HG03354 (cell line): Measurements from ENCODE around the gene LRP1B.

ENCODE experiments used
- ATAC-seq: cut with Tn5 transposase; IDR thresholded peaks from one replicate; pipeline ENCODE4 v1.9.1; 2021; ENCODE audit warnings: mild to moderate bottlenecking; ENCODE audit not compliant: unreplicated experiment, poor library complexity, severe bottlenecking

Gene LRP1B

DNA sequence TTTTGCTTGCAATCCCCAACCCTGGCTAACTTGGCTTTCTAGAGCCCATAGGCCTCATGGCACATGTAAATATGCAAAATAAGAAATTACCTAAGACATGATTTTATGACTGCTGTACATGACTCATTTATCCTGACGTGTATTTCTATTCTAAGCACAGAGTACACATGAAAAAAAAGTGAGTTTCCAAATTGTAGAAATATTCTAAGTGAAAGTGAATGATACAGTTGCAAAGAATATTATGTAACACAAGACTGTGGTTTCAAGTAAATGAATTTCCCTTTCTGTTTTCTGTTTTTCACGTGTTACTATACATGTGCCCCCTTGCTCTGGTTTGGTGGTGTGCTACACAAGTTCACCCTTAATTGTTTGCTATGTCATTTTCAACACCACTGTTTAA is 162.4 kb downstream of the LRP1B start:
- no peak for ATAC-seq

GRCh38 chr2:141967980-141968379 is 162.8 kb downstream of the LRP1B start:
- ATAC-seq, result no peak

DNA sequence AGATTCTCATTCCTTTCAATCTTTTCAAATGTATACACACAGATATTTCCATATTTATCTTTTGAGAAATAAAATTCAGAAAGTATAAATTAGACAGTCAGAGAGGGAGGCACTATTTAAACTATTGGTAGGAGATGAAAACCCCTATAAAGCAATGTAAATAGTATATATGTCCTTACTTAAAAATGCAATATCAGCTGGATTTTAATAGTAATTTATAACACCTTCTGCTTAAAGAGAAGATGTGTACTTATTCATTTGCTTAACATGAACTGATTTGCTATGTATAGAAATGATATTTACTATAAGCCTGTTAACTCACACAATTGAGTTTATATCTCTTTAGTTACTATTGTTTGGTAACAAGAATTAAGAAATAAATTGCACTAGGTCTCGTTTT is 163.3 kb downstream of the LRP1B start:
- ATAC-seq, result no peak

DNA sequence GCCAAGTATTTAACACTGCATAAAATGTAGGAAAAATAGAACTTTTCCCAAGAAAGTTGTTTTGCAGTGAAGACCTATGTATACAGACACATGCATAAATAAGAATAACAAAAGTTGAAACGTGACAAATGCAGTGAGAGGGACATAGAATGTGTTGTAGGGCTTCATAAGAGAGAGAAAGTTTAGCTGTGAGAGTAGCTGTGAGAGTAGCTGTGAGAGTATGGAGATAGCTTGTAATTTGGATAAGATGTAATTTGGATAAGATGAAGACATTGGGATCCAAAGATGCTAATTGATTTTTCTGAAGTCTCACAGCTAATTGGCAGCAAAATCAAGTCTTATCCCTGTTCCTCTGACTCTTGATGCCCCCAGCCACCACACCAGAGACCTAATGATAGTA is 170.9 kb downstream of the LRP1B start:
- no peak for ATAC-seq

- ATAC-seq, result no peak
These were observed 171.8 kb downstream of the LRP1B start for GRCh38 chr2:141959016-141959415.

DNA sequence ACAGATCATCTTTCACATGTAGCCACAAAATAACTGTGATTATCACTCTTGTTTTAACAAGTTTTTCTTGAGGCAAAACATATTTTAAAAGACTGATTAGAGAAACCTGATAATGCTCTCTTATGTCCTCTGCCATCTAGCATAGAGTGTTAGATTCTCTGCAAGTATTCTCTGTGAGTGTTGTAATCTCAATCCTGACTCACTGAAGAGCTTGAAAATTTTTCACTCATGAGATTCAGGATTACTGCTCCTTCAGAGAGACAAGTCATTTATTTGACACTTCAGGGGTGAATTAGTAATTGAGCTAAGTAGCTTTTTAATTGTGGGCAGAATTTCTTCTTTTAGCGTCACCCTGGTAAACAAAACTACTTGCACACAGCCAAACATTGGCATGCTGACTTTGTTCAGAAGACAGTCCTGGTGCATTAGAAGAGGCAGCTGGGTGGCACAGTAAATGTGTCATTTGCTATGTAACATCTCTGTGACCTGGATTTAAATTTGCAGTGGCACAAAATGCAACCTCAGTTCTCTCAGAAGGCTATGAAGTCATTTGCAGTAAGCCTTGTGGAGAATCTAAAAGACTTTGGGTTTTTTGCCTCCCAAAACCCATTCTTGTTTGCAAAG is 172.9 kb downstream of the LRP1B start:
- no peak for ATAC-seq

DNA sequence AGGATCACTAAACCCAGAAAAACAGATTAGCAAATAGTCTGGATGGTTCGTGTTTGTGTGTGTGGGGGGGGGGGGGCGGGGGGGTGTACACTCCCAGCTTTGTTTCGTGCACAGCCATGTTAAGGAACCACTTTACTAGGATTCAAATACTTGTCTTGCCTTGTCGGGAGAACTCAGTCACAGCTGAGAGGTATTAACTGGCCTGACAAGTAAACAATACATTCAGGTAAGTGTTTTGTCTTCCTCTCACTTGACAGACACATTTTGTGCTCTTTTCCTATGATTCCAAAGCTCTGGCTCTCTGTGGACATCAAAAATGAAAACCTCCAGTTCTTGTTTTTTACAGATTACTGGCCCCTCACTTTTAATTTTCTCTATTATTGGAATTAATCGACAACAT is 173.5 kb downstream of the LRP1B start:
- ATAC-seq, result no peak

DNA sequence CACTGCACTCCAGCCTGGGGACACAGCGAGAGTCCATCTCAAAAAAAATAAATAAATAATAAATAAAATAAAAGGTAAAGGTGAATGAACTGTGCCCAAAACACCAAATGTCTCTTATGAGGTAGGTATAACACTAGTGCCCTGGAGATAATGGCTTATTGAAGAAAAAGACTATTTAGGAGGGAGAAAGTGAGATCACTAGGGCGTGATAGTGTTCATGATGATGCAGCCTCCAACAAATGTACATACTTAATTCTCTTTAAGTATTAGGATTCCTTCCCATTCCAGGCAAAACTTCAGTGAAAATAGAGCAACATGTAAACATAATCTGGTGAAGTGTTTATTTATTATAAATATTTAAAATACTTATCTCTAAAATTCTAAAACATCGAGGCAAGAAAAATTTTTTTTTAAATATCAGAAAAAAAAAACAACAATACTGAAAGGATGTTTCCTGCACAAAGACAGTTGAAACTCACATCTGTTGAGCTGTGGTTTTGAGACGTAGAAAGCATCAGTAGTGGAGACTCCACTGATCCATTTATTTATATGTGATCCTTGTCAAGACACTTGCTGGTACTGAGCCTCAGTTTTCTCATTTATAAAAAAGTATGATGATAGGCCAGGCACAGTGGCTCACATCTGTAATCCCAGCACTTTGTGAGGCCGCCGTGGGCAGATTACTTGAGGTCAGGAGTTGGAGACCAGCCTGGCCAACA is 183.3 kb downstream of the LRP1B start:
- ATAC-seq, result no peak

- no peak for ATAC-seq
These were observed 184.8 kb downstream of the LRP1B start for GRCh38 chr2:141946016-141946415.

- ATAC-seq, result no peak
These were observed 186.9 kb downstream of the LRP1B start for GRCh38 chr2:141943918-141944317.

GRCh38 chr2:141942006-141942789 is 188.6 kb downstream of the LRP1B start:
- no peak for ATAC-seq

GRCh38 chr2:141941210-141941714 is 189.6 kb downstream of the LRP1B start:
- ATAC-seq, result no peak

DNA sequence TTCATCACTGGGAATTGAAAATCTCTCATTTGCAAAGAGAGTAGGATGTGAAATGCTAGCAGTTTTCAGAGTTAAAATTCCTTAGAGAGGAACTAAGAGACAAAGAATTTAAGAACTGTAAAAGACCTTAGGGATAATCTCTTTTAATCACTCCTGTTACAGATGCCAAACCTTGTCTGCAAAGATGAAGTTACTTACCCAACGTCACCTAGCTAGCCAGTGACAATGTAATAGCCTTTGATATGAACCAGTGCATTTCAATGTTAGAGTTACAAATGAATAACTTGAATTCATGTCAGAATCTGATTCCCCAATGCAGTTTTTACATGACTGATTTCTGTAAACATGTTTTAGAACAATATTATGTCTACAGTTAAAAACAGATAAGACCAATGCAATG is 190.1 kb downstream of the LRP1B start:
- no peak for ATAC-seq

GRCh38 chr2:141933226-141933625 is 197.6 kb downstream of the LRP1B start:
- ATAC-seq, result no peak

GRCh38 chr2:141932261-141932660 is 198.6 kb downstream of the LRP1B start:
- ATAC-seq, result no peak

- no peak for ATAC-seq
These were observed 199.0 kb downstream of the LRP1B start for GRCh38 chr2:141931797-141932196.

DNA sequence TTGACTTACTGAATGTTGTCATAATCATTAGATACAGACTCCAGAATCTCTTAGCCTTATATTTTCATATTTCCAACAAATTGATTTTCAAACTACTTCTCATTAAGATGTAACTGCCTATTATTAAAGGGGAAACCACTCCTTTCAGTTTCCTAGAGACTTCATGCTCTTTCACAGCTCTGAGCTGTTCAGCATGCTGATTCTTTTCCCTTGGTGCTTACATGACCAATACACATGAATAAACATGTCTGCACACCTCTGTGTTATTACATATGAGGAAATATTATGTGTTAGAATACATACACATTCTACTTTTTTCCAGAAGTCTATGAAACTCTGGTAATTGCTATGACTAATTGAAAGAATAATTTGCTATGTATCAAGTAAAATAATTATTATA is 200.0 kb downstream of the LRP1B start:
- ATAC-seq, result no peak

- ATAC-seq, result no peak
These were observed 201.2 kb downstream of the LRP1B start for GRCh38 chr2:141929331-141930252.

DNA sequence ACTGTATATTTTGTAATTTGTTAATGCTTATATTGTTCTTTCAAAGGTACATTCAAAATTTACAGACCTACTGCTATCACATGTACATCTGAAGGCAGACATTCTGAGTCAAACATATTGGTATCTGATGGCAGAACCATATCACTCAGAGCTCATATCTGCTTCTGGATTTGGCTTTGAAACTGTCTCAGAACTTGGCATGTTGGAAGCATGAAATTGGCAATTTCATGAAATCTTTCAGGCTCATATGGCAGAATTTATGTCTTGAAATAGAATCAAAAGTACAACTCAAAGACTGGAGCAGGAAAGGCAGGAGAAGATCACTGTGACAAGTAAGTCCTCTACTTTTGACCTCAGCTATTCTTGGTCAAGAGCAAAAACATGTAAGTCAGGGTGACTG is 202.3 kb downstream of the LRP1B start:
- no peak for ATAC-seq

- ATAC-seq, result no peak
These were observed 203.3 kb downstream of the LRP1B start for GRCh38 chr2:141927536-141927935.
